ENCODE data around the gene ICAM3.

GRCh38 chr19:10378124-10378523 is 38.7 kb upstream of the ICAM3 start:
- TF ChIP-seq CTCF (IDR thresholded peaks at IDR 0.05; ENCODE audit: poor library complexity) = no peak
- no peak for TF ChIP-seq EZH2phosphoT487 (IDR thresholded peaks at IDR 0.05; ENCODE audit: low read depth, severe bottlenecking, unreplicated experiment)
- no peak for TF ChIP-seq EZH2 (IDR thresholded peaks at IDR 0.05; ENCODE audit: borderline replicate concordance)

Measured in hepatocyte (in vitro differentiated cells).